A549 (cell line): ENCODE data around the gene PLEKHB1. TPM values are rescaled to one million over a fixed set of nuclear protein-coding genes. Genes with fewer than 3 reads are reported as not detected.

ENCODE experiments used
- ATAC-seq, 2 experiments: fragments of 200-7000 bp in 1 of 2; fragments of >200 bp in 1 of 2; cut with Nextera tagmentation in 1 of 2; cut with Tn5 transposase in 1 of 2; 3 replicates each; pipeline versions ENCODE4 v1.8.0 to v1.9.1; 2018 to 2020; ENCODE audit warnings: mild to moderate bottlenecking in 1 of 2, moderate library complexity in 1 of 2
- CTCF ChIA-PET: fragments of 300-600 bp; sonication (Branson Sonifier 250); formaldehyde crosslinking; extraction: SDS; loops from one replicate; lab custom pipeline; 2021; ENCODE audit warnings: antibody characterized with exemption, inconsistent platforms; lab: Yijun Ruan, JAX
- POLR2A ChIA-PET: fragments of 350-600 bp; formaldehyde crosslinking; extraction: SDS; loops from one replicate; lab custom pipeline; 2021; ENCODE audit warnings: antibody characterized with exemption, inconsistent platforms; lab: Yijun Ruan, JAX
- DNase-seq, 2 experiments: peaks; one replicate each; pipeline versions ENCODE4 v3.0.0 to v3.0.0-alpha.2; 2011 to 2016; ENCODE audit warnings: low read depth in 1 of 2, low spot score in 1 of 2
- FAIRE-seq: peaks from 2 replicates; lab custom pipeline; 2011; peaks lifted over from hg19 to GRCh38; lab: Jason Lieb, UNC
- H3K27ac ChIP-seq, 2 experiments: fragments of >200 bp; sonication (Bioruptor Twin); formaldehyde crosslinking; 3 replicates each; pipeline ENCODE4 v1.5.1; 2016 to 2017
- H3K4me1 ChIP-seq: fragments of >200 bp; sonication (Bioruptor Twin); formaldehyde crosslinking; 3 replicates; pipeline ENCODE4 v1.6.1; 2016
- H3K4me2 ChIP-seq: fragments of >200 bp; sonication (Bioruptor Twin); formaldehyde crosslinking; 3 replicates; pipeline ENCODE4 v1.6.1; 2016
- H3K4me3 ChIP-seq: fragments of >200 bp; sonication (Bioruptor Twin); formaldehyde crosslinking; 3 replicates; pipeline ENCODE4 v1.5.1; 2016
- H3K9me3 ChIP-seq: fragments of >200 bp; sonication (Bioruptor Twin); formaldehyde crosslinking; 3 replicates; pipeline ENCODE4 v1.6.1; 2016
- BHLHE40 ChIP-seq: IDR thresholded peaks from 2 replicates; pipeline ENCODE4 v1.6.1; 2012; ENCODE audit warnings: low read depth, low read length, inconsistent platforms
- CBX8 ChIP-seq: fragments of 200-600 bp; sonication (generic); IDR thresholded peaks from 2 replicates; pipeline ENCODE4 v1.6.1; 2016
- CHD2 ChIP-seq: fragments of 150-350 bp; IDR thresholded peaks from 2 replicates; pipeline ENCODE4 v1.6.1; 2014; ENCODE audit warnings: low read length; ENCODE audit not compliant: partially characterized antibody
- CHD4 ChIP-seq: fragments of 200-600 bp; sonication (generic); IDR thresholded peaks from 2 replicates; pipeline ENCODE4 v1.6.1; 2016; ENCODE audit warnings: antibody characterized with exemption, mild to moderate bottlenecking, borderline replicate concordance
- EHMT2 ChIP-seq: fragments of 200-600 bp; sonication (generic); IDR thresholded peaks from 2 replicates; pipeline ENCODE4 v1.6.1; 2016; ENCODE audit warnings: antibody characterized with exemption, low read depth, mild to moderate bottlenecking, moderate library complexity
- FOSB ChIP-seq: fragments of 250-450 bp; sonication (Bioruptor Pico); IDR thresholded peaks from 2 replicates; pipeline ENCODE4 v1.5.0; 2020; ENCODE audit warnings: mild to moderate bottlenecking, moderate library complexity
- HEYL ChIP-seq: fragments of 250-450 bp; sonication (Bioruptor Pico); IDR thresholded peaks from 2 replicates; pipeline ENCODE4 v1.8.0; 2021; ENCODE audit warnings: mild to moderate bottlenecking, moderate library complexity
- KDM1A ChIP-seq: fragments of 200-600 bp; sonication (generic); IDR thresholded peaks from 2 replicates; pipeline ENCODE4 v1.6.1; 2016; ENCODE audit warnings: low read depth, mild to moderate bottlenecking
- MAFK ChIP-seq: fragments of 450-650 bp; IDR thresholded peaks from 2 replicates; pipeline ENCODE4 v1.6.1; 2014; ENCODE audit not compliant: partially characterized antibody
- MAZ ChIP-seq: fragments of 150-350 bp; IDR thresholded peaks from 2 replicates; pipeline ENCODE4 v1.6.1; 2014; ENCODE audit warnings: antibody characterized with exemption, low read depth, low read length, borderline replicate concordance
- MYC ChIP-seq: IDR thresholded peaks from 2 replicates; pipeline ENCODE4 v1.6.1; 2012; ENCODE audit warnings: mild to moderate bottlenecking, inconsistent platforms, low read length, improper control_type of control experiment, borderline replicate concordance
- NPAS2 ChIP-seq: fragments of 250-450 bp; sonication (Bioruptor Pico); IDR thresholded peaks from 2 replicates; pipeline ENCODE4 v1.8.0; 2022; ENCODE audit warnings: mild to moderate bottlenecking, moderate library complexity, borderline replicate concordance
- PBX3 ChIP-seq: IDR thresholded peaks from 2 replicates; pipeline ENCODE4 v1.6.1; 2012
- POLR2AphosphoS2 ChIP-seq: conservative IDR thresholded peaks from 2 replicates; pipeline ENCODE4 v1.6.1; 2012; ENCODE audit warnings: low read length, improper control_type of control experiment, inconsistent platforms
- RAD21 ChIP-seq, 2 experiments: fragments of >200 bp in 1 of 2; sonication (Bioruptor Twin) in 1 of 2; formaldehyde crosslinking in 1 of 2; IDR thresholded peaks in 1 of 2; conservative IDR thresholded peaks in 1 of 2; 2 replicates in 1 of 2; 3 replicates in 1 of 2; pipeline ENCODE4 v1.6.1; 2012 to 2018; ENCODE audit warnings: inconsistent platforms in 1 of 2
- RARB ChIP-seq: fragments of 250-450 bp; sonication (Bioruptor Pico); IDR thresholded peaks from 2 replicates; pipeline ENCODE4 v1.8.0; 2021; ENCODE audit warnings: mild to moderate bottlenecking, moderate library complexity
- RFX5 ChIP-seq: fragments of 450-650 bp; IDR thresholded peaks from 2 replicates; pipeline ENCODE4 v1.7.1; 2014; ENCODE audit warnings: antibody characterized with exemption, mild to moderate bottlenecking, moderate library complexity
- SREBF2 ChIP-seq: fragments of 450-650 bp; IDR thresholded peaks from 2 replicates; pipeline ENCODE4 v1.6.1; 2014; ENCODE audit warnings: mild to moderate bottlenecking, moderate library complexity
- ZSCAN20 ChIP-seq: fragments of 250-450 bp; sonication (Bioruptor Pico); IDR thresholded peaks from 2 replicates; pipeline ENCODE4 v1.8.0; 2022; ENCODE audit warnings: mild to moderate bottlenecking, moderate library complexity
- WGBS: methylation state at CpG from one replicate; pipeline ENCODE4 v1.1.6; 2017; ENCODE audit errors: missing lambda C conversion rate; 5-methylcytosine and 5-hydroxymethylcytosine counted together
- polyA plus RNA-seq, 4 experiments: library from polyadenylated mRNA; depleted of rRNA in 3 of 4; stranded (reverse); fragments of >200 nt; fragmentation: RNase III in 1 of 4; extraction: RNeasy Plus Mini Kit Qiagen cat#74134 plus additional on column Dnase treatment in 1 of 4; gene quantifications; 2 replicates in 3 of 4; 3 replicates in 1 of 4; pipeline ENCODE4 v1.2.3, GENCODE V29; 2011 to 2017
- TF ChIP-seq, protein P1 (sequence below): fragments of 150-350 bp; IDR thresholded peaks from 2 replicates; pipeline ENCODE4 v1.6.1; 2014; ENCODE audit warnings: low read depth, mild to moderate bottlenecking, low read length
- TF ChIP-seq, protein P2 (sequence below): fragments of >200 bp; sonication (Bioruptor Twin); formaldehyde crosslinking; IDR thresholded peaks from 3 replicates; pipeline ENCODE4 v1.5.1; 2016

Gene PLEKHB1
- polyA plus RNA-seq, 2 of the 4 experiments (the other 2 are of a cell fraction), result 0.97 to 1.1 TPM

GRCh38 chr11:73648121-73648520 is 1.7 kb downstream of the PLEKHB1 start (continued):
- TF ChIP-seq, protein P1, sequence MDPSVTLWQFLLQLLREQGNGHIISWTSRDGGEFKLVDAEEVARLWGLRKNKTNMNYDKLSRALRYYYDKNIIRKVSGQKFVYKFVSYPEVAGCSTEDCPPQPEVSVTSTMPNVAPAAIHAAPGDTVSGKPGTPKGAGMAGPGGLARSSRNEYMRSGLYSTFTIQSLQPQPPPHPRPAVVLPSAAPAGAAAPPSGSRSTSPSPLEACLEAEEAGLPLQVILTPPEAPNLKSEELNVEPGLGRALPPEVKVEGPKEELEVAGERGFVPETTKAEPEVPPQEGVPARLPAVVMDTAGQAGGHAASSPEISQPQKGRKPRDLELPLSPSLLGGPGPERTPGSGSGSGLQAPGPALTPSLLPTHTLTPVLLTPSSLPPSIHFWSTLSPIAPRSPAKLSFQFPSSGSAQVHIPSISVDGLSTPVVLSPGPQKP, result no peak
- TF ChIP-seq ZSCAN20 (CRISPR knock-in tag), result no peak

- no peak for FAIRE-seq
- Histone ChIP-seq H3K4me1 (no peaks in the 10 kb centered on the region), H3K4me3 (no peak overlapping the region), H3K27ac (no peak overlapping the region), H3K4me2 (no peak overlapping the region), H3K9me3 (no peaks in the 10 kb centered on the region)
- POLR2A ChIA-PET, result no interaction called here
- WGBS, result 92% methylated on average over 3 of the region's 8 CpGs
- DNase-seq, result no peak
- TF ChIP-seq KDM1A (no peak), NPAS2 (no peak), MAFK (no peak), HEYL (CRISPR knock-in tag) (no peak), EHMT2 (no peak), FOSB (CRISPR knock-in tag) (no peak), MYC (no peak), SREBF2 (no peak), CBX8 (no peak)
- TF ChIP-seq, protein P2, sequence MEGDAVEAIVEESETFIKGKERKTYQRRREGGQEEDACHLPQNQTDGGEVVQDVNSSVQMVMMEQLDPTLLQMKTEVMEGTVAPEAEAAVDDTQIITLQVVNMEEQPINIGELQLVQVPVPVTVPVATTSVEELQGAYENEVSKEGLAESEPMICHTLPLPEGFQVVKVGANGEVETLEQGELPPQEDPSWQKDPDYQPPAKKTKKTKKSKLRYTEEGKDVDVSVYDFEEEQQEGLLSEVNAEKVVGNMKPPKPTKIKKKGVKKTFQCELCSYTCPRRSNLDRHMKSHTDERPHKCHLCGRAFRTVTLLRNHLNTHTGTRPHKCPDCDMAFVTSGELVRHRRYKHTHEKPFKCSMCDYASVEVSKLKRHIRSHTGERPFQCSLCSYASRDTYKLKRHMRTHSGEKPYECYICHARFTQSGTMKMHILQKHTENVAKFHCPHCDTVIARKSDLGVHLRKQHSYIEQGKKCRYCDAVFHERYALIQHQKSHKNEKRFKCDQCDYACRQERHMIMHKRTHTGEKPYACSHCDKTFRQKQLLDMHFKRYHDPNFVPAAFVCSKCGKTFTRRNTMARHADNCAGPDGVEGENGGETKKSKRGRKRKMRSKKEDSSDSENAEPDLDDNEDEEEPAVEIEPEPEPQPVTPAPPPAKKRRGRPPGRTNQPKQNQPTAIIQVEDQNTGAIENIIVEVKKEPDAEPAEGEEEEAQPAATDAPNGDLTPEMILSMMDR, result no peak
- CTCF ChIA-PET, result interaction anchor here (0.6 to 8.7 kb wide), 7 partner anchors 12 to 341 kb away, joined by 3 to 81 read pairs (median 5); no protein-coding TSS in a partner anchor
- ATAC-seq, result no peak
Measured at GRCh38 chr11:73648571-73649046, 2.2 kb downstream of the PLEKHB1 start.

- no peak for FAIRE-seq
- ChIA-PET POLR2A (no interaction called here), CTCF (interaction anchor here (0.9 to 8.7 kb wide), 4 partner anchors 12 to 169 kb away, joined by 3 to 81 read pairs (median 6); no protein-coding TSS in a partner anchor)
- WGBS, result 48% methylated on average over 9 of the region's 9 CpGs
- Histone ChIP-seq H3K9me3 (no peaks in the 10 kb centered on the region), H3K4me3 (no peak overlapping the region), H3K27ac (no peak overlapping the region), H3K4me1 (no peaks in the 10 kb centered on the region), H3K4me2 (no peak overlapping the region)
- TF ChIP-seq RFX5, result no peak
- TF ChIP-seq PBX3, result no peak
- TF ChIP-seq RARB, result no peak
- TF ChIP-seq RAD21 (conservative IDR thresholded peaks at IDR 0.05 in 1 of 2, IDR thresholded peaks at IDR 0.05 in 1 of 2), result no peak
- TF ChIP-seq MAZ, result no peak
- no peak for TF ChIP-seq BHLHE40
- TF ChIP-seq POLR2AphosphoS2, result no peak
- TF ChIP-seq CHD4, result no peak
- TF ChIP-seq CHD2, result no peak
- DNase-seq, result no peak
- no peak for ATAC-seq
Measured at GRCh38 chr11:73649206-73649605, 2.8 kb downstream of the PLEKHB1 start.
